A673 (cell line): ENCODE data around the gene LCK.

Experiments used
- EZH2 ChIP-seq: fragments of 200-600 bp; sonication (generic); IDR thresholded peaks from 2 replicates; pipeline ENCODE4 v1.6.1; 2017; ENCODE audit warnings: borderline replicate concordance, low read depth, mild to moderate bottlenecking, mixed read lengths, antibody characterized with exemption, low read length; ENCODE audit not compliant: poor library complexity, severe bottlenecking
- TF ChIP-seq, protein P1 (sequence below): fragments of 300-800, 200-600 bp; sonication (generic); conservative IDR thresholded peaks from 2 replicates; pipeline ENCODE4 v1.5.1; 2017; ENCODE audit warnings: low read depth, mild to moderate bottlenecking, antibody characterized with exemption, low read length, moderate library complexity, mixed read lengths

DNA sequence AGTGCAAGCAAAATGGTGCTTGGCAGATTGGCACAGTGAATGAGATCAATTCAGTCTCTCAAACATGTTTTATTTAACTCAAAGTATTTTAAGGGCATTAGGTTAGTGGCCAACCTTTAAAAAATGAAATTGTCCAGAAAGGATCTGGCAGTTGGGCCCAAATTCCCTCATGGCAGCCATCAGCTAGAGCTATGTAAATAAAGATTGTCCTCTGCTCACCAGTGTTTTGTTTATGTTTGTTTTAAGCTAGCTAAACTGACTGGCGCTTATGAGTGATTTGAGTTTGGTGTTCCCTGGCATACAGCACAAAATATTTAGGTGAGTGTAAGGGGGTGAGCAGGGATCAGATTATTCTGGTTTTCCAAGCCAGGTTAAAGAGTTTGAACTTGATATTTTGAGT lies 58.9 kb downstream of the LCK start:
- TF ChIP-seq, protein P1, sequence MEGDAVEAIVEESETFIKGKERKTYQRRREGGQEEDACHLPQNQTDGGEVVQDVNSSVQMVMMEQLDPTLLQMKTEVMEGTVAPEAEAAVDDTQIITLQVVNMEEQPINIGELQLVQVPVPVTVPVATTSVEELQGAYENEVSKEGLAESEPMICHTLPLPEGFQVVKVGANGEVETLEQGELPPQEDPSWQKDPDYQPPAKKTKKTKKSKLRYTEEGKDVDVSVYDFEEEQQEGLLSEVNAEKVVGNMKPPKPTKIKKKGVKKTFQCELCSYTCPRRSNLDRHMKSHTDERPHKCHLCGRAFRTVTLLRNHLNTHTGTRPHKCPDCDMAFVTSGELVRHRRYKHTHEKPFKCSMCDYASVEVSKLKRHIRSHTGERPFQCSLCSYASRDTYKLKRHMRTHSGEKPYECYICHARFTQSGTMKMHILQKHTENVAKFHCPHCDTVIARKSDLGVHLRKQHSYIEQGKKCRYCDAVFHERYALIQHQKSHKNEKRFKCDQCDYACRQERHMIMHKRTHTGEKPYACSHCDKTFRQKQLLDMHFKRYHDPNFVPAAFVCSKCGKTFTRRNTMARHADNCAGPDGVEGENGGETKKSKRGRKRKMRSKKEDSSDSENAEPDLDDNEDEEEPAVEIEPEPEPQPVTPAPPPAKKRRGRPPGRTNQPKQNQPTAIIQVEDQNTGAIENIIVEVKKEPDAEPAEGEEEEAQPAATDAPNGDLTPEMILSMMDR = no peak
- no peak for TF ChIP-seq EZH2
